ENCODE results near the gene ZFP36L2. TPM values are rescaled to one million over a fixed set of nuclear protein-coding genes. Genes with fewer than 3 reads are reported as not detected.
A peak's percentile ranks its signal among the peaks of the same experiment; 100 is the strongest.

The ZFP36L2 gene
- total and polyA plus RNA-seq, 9 of the 15 experiments (the other 6 are each of a cell fraction or from before 2014, with no cell fraction given), result 4.1 to 60.6 (median 20.3) TPM

DNA sequence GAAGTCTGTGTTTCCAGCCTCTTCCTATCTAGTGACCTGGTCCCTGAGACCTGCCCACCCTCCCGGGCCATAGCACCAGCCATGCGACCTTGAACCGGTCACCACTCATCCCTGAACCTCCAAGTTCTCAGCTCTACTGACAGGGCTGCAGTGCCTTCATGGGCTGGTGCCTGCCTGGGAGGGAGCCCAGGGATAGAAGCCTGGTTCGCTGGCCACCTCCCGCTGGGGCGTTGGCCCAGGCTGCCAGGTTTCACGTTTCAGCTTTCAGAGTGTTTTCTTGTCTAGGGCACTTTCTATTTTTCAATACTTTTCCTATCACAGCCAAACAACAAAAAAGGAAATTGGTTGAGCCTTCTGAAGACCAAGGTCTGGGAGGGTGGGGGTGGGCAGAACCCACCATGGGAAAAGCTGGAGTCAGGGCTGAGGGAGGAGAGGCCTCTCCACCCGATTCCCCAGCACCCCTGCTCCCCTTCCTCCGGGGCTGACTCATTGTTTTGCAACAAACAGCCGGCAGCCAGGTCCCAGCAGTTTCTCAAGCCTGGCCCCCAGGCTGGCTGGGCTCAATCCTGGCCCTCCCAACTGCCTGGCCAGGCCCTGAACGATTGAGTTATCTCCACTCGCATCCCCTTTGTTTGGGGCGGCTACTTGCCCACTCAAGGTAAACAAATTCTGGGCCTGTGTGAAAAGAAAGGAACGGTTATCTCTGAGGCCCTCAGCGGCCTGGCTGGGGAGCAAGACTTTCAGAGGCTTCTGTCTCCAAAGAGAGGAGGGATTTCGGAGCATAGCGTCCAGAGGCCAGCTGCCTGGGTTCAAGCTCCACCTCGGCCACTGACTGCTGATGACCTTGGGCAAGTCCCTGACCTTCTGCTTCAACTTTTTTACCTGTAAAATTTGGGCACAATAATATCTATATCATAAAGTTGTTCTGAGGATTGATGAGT lies 47.5 kb downstream of the ZFP36L2 start (continued):
- TF ChIP-seq, protein P1, sequence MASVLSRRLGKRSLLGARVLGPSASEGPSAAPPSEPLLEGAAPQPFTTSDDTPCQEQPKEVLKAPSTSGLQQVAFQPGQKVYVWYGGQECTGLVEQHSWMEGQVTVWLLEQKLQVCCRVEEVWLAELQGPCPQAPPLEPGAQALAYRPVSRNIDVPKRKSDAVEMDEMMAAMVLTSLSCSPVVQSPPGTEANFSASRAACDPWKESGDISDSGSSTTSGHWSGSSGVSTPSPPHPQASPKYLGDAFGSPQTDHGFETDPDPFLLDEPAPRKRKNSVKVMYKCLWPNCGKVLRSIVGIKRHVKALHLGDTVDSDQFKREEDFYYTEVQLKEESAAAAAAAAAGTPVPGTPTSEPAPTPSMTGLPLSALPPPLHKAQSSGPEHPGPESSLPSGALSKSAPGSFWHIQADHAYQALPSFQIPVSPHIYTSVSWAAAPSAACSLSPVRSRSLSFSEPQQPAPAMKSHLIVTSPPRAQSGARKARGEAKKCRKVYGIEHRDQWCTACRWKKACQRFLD (CRISPR knock-in tag; IDR thresholded peaks at IDR 0.05), result peak; percentile 77; the same call in 1 of the 2 replicates
- TF ChIP-seq LEF1 (IDR thresholded peaks at IDR 0.05) (peak; percentile 71), ZKSCAN1 (IDR thresholded peaks at IDR 0.05; ENCODE audit: low read depth, low read length) (peak; percentile 63; the same call in 1 of the 2 replicates)

DNA sequence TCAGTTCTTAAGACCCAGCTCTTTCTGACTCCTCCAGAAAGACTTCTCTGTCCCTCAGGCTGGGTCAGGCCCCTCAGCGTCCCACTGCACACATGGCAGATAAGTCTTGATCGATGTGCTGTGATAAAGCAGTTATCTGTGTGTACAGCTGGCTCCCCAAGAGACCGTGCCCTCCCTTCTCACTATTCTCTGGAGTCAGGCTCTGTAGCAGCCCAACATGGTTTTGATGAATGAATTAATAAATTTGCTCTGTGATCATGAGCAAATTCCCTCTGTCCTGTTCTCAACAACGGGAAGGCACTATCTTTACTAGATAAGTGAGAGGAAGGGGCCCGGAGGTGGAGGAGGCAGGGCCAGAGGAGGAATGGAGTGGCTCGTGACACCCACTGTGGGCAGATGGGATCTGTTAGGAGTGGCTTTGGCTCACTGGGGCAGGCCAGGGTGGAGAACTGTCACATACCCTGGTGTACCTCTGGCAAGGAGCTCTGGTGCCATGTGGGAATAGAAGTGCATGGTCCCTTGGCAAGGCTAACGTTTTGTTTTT lies 48.3 kb downstream of the ZFP36L2 start:
- Histone ChIP-seq H3K79me2 (ENCODE audit: control insufficient read depth, insufficient read depth, low read length) (no peaks in the 10 kb centered on the region), H4K20me1 (replicated peaks; ENCODE audit: control insufficient read depth, insufficient read depth, low read length) (no peaks in the 10 kb centered on the region), H3K4me2 (ENCODE audit: insufficient read depth, low read length) (peak overlapping the region; percentile 74), H3K9me3 (replicated peaks; ENCODE audit: control insufficient read depth, insufficient read depth, low read depth, low read length) (no peaks in the 10 kb centered on the region), H3K9ac (ENCODE audit: insufficient read depth in 1 of 2, low read depth in 2 of 2, low read length in 2 of 2) (peak overlapping the region; percentile 76 to 88), H3K27me3 (ENCODE audit: control insufficient read depth in 2 of 2, insufficient read depth in 2 of 2, low read length in 2 of 2) (no peaks in the 10 kb centered on the region), H2AFZ (ENCODE audit: low read depth, low read length) (peak overlapping the region; percentile 75), H3K4me3 (no peak overlapping the region), H3K4me1 (replicated peaks in 1 of 2; ENCODE audit: control insufficient read depth in 2 of 2, insufficient read depth in 2 of 2, low read length in 2 of 2) (peaks cover 59 to 71% of the 10 kb centered on the region in 2 experiments), H3K36me3 (ENCODE audit: control insufficient read depth, insufficient read depth, low read length) (no peaks in the 10 kb centered on the region), H3K27ac (ENCODE audit: extremely low read depth, low read depth, low read length) (peak overlapping the region; percentile 94), H3K9me1 (ENCODE audit: control insufficient read depth, insufficient read depth, low read length) (no peaks in the 10 kb centered on the region)
- intact Hi-C loops (cut with micrococcal nuclease), result loop anchor here (2.0 kb wide), 2 partner anchors 17 to 43 kb away; no protein-coding TSS in a partner anchor
- BruUV-seq (replicated peaks), result no TSS peak
- peak; percentile 66 to 84 (median 71) for DNase-seq (ENCODE audit: extremely low read depth in 1 of 4, low spot score in 3 of 4)
- 0% methylated on average over 6 of the region's 7 CpGs for WGBS (ENCODE audit: insufficient coverage, low coverage, missing lambda C conversion rate)
- peak; percentile 29 for ATAC-seq
- FAIRE-seq, result peak; percentile 64
- ChIA-PET POLR2A (interaction anchor here (0.7 to 2.6 kb wide), 8 partner anchors 10 to 48 kb away, joined by 3 to 9 read pairs (median 4); partner anchors contain the start of gene ZFP36L2), CTCF (ENCODE audit: low intra/inter-chr PET ratio) (no interaction called here)
- in situ Hi-C loops (cut with MboI), result loop anchor here (10.0 kb wide), 1 partner anchor 47 kb away; the partner anchor contains the start of gene ZFP36L2
- TF ChIP-seq ZNF79 (CRISPR knock-in tag; IDR thresholded peaks at IDR 0.05; ENCODE audit: low read depth) (peak; percentile 65), HMG20A (CRISPR knock-in tag; conservative IDR thresholded peaks at IDR 0.05) (no peak), ZNF217 (CRISPR knock-in tag; IDR thresholded peaks at IDR 0.05) (no peak), EHMT2 (IDR thresholded peaks at IDR 0.05) (no peak), KDM5B (IDR thresholded peaks at IDR 0.05; ENCODE audit: insufficient replicate concordance, low read depth, low read length) (no peak), KAT7 (CRISPR knock-in tag; IDR thresholded peaks at IDR 0.05; ENCODE audit: borderline replicate concordance) (no peak), CBFA2T2 (conservative IDR thresholded peaks at IDR 0.05) (peak; percentile 76)
- TF ChIP-seq, protein P2, sequence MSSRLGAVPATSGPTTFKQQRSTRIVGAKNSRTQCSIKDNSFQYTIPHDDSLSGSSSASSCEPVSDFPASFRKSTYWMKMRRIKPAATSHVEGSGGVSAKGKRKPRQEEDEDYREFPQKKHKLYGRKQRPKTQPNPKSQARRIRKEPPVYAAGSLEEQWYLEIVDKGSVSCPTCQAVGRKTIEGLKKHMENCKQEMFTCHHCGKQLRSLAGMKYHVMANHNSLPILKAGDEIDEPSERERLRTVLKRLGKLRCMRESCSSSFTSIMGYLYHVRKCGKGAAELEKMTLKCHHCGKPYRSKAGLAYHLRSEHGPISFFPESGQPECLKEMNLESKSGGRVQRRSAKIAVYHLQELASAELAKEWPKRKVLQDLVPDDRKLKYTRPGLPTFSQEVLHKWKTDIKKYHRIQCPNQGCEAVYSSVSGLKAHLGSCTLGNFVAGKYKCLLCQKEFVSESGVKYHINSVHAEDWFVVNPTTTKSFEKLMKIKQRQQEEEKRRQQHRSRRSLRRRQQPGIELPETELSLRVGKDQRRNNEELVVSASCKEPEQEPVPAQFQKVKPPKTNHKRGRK (tag; IDR thresholded peaks at IDR 0.05), result no peak

All from K562 (cell line).